NB4 (cell line): Measurements from ENCODE around the gene PPP1R3G.

Experiments
- CTCF ChIP-seq: IDR thresholded peaks from one replicate; pipeline ENCODE4 v1.5.1; 2012; ENCODE audit warnings: low read depth, low read length
- MYC ChIP-seq: IDR thresholded peaks from 2 replicates; pipeline ENCODE4 v1.6.1; 2011; ENCODE audit warnings: low read depth, low read length
- POLR2A ChIP-seq: IDR thresholded peaks from 2 replicates; pipeline ENCODE4 v1.6.1; 2011; ENCODE audit warnings: mild to moderate bottlenecking; ENCODE audit not compliant: insufficient read length; ENCODE audit errors: extremely low read depth

DNA sequence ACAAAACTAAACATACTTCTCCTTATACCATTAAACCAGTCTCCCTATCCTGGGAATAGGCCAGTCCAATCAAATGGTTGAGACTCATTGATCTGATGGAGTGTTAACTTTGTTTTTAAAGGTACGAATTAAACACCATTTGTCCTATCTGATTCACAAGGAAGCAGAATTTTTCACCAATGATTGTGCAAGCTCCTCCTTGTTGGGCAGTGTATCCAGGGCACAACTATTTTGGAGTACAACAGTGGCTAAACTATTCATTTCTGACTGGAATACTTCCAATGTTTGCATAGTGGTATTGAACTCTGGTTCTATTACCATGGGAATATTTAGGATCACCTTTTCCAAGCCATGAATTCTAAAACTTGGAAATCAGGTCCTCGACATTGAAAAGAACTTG lies 5.4 kb upstream of the PPP1R3G start:
- TF ChIP-seq POLR2A: no peak
- no peak for TF ChIP-seq CTCF
- no peak for TF ChIP-seq MYC
